Breast epithelium (tissue), 4 donors: ENCODE data around the gene TMCC3. TPM values are rescaled to one million over a fixed set of nuclear protein-coding genes. Genes with fewer than 3 reads are reported as not detected.

ENCODE experiments used
- DNase-seq, 2 donors: peaks; one replicate each; pipeline ENCODE4 v3.0.0-alpha.2; 2019; ENCODE audit warnings: low spot score in 2 of 2
- H3K27ac ChIP-seq, 2 donors: fragments of 200-600 bp; sonication (generic) in 1 of 2; one replicate each; pipeline ENCODE4 v1.5.1; 2016 to 2019; ENCODE audit warnings: mild to moderate bottlenecking in 1 of 2
- H3K27me3 ChIP-seq, 2 donors: fragments of 200-600 bp; sonication (generic) in 1 of 2; one replicate each; pipeline versions ENCODE4 v1.5.1 to v1.6.0; 2017 to 2019; ENCODE audit warnings: control low read depth in 1 of 2, mild to moderate bottlenecking in 1 of 2
- H3K36me3 ChIP-seq: fragments of 200-600 bp; one replicate; pipeline ENCODE4 v1.5.1; 2019
- H3K4me1 ChIP-seq, 2 donors: fragments of 200-600 bp; sonication (generic); one replicate each; pipeline ENCODE4 v1.5.1; 2016 to 2019; ENCODE audit warnings: control low read depth in 1 of 2
- H3K4me3 ChIP-seq, 3 donors: fragments of 200-600 bp; sonication (generic); 1 replicate in 2 of 3; 2 replicates in 1 of 3; pipeline ENCODE4 v1.5.1; 2016 to 2019; ENCODE audit warnings: mild to moderate bottlenecking in 3 of 3, moderate library complexity in 2 of 3
- H3K9me3 ChIP-seq, 2 donors: fragments of 200-600 bp; sonication (generic) in 1 of 2; one replicate each; pipeline ENCODE4 v1.5.1; 2016 to 2019; ENCODE audit warnings: control low read depth in 1 of 2
- POLR2A ChIP-seq: fragments of 450-650 bp; IDR thresholded peaks from one replicate; pipeline ENCODE4 v1.6.1; 2016; ENCODE audit warnings: antibody characterized with exemption, mild to moderate bottlenecking, moderate library complexity
- POLR2AphosphoS5 ChIP-seq, 3 donors: sonication (generic); formaldehyde crosslinking; IDR thresholded peaks; one replicate each; pipeline ENCODE4 v1.6.1; 2017; ENCODE audit warnings: antibody characterized with exemption in 3 of 3
- intact Hi-C: fragments of 100-400 bp; cut with DNase I; formaldehyde crosslinking; loops from one replicate; pipeline ENCODE4 v1.15.1; 2023; ENCODE audit warnings: low total_unique reads
- total RNA-seq, 3 donors: library from RNA; depleted of rRNA; stranded (reverse); fragments of >200 nt; gene quantifications; one replicate each; pipeline ENCODE4 v1.1.0, GENCODE V29; 2016
- TF ChIP-seq, protein P1 (sequence below), 3 donors: fragments of 450-650 bp; IDR thresholded peaks; one replicate each; pipeline ENCODE4 v1.5.1; 2016 to 2017; ENCODE audit warnings: antibody characterized with exemption in 3 of 3, mild to moderate bottlenecking in 3 of 3, moderate library complexity in 3 of 3

Gene TMCC3
- total RNA-seq, 3 donors from 2014 or later = 8.3 to 17.0 (median 8.9) TPM

DNA sequence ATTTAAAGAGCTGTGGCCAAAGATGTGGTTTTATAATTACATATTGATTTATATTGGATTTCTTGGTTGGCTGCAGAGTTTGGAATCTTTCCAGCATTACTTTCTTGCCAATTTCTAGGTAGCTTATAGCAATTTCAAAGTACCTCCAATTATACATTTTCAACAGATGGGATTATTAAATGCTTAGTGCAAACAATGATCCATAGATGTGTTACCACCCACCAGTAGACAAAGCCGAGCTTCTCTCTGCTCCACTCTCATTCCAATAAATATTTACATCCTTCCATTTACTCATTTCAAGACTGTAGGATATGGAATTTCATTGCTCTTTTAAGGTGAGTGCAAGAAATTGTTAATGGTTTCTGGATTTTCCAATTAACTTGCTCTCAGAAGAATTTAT, 21.6 kb upstream of the TMCC3 start:
- intact Hi-C loops = no loop called here
- no peak overlapping the region for H3K4me3 ChIP-seq
- H3K4me1 ChIP-seq = no peaks in the 10 kb centered on the region
- no peak for DNase-seq
- H3K27ac ChIP-seq = no peak overlapping the region
- no peak for TF ChIP-seq POLR2A
- no peak for TF ChIP-seq POLR2AphosphoS5 (IDR thresholded peaks at IDR 0.05)
- TF ChIP-seq, protein P1, sequence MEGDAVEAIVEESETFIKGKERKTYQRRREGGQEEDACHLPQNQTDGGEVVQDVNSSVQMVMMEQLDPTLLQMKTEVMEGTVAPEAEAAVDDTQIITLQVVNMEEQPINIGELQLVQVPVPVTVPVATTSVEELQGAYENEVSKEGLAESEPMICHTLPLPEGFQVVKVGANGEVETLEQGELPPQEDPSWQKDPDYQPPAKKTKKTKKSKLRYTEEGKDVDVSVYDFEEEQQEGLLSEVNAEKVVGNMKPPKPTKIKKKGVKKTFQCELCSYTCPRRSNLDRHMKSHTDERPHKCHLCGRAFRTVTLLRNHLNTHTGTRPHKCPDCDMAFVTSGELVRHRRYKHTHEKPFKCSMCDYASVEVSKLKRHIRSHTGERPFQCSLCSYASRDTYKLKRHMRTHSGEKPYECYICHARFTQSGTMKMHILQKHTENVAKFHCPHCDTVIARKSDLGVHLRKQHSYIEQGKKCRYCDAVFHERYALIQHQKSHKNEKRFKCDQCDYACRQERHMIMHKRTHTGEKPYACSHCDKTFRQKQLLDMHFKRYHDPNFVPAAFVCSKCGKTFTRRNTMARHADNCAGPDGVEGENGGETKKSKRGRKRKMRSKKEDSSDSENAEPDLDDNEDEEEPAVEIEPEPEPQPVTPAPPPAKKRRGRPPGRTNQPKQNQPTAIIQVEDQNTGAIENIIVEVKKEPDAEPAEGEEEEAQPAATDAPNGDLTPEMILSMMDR (IDR thresholded peaks at IDR 0.05) = no peak
- H3K9me3 ChIP-seq = no peaks in the 10 kb centered on the region
- H3K36me3 ChIP-seq = no peaks in the 10 kb centered on the region
- no peaks in the 10 kb centered on the region for H3K27me3 ChIP-seq

DNA sequence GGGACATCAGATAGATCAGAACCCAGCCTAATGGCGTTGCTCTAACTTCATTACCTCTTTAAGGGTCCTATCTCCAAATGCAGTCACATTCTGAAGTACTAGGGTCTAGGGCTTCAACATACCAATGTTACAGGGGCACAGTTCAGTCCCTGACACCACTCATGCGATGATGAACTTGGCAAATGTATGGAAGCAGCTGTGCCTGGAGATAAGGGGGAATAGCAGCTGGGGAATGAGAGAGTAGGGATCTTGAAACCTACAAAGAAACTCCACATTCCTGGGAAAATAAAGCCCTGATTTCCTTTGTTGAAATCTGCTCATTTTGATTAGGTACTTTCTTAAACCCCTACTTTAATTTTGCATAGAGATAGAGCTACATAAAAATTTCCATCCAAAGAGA, 20.5 kb upstream of the TMCC3 start:
- Histone ChIP-seq H3K27ac (no peak overlapping the region), H3K4me1 (no peaks in the 10 kb centered on the region), H3K27me3 (no peaks in the 10 kb centered on the region), H3K9me3 (no peaks in the 10 kb centered on the region), H3K4me3 (no peak overlapping the region), H3K36me3 (no peaks in the 10 kb centered on the region)
- TF ChIP-seq, protein P1 (IDR thresholded peaks at IDR 0.05) = no peak
- TF ChIP-seq POLR2AphosphoS5 (IDR thresholded peaks at IDR 0.05) (no peak), POLR2A (no peak)
- intact Hi-C loops = no loop called here
- DNase-seq = no peak

DNA sequence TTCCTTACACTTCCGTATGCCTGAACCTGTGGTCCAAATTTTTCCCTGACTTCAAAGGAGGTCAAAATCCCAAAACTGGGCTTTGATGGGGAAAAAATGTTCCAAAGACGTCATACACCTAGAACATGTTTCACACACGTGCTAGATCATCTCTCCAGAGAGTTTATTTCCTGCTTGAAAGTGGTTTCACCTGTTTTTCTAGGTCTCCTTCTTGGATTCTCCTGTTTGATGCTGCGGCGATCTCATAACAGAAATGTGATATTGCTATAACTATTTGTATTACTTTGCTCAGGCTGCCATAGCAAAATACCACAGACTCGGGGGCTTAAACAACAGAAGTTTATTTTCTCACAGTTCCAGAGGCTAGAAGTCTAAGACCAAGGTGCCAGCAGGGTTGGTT, 19.7 kb upstream of the TMCC3 start:
- TF ChIP-seq, protein P1 (IDR thresholded peaks at IDR 0.05) = no peak
- TF ChIP-seq POLR2AphosphoS5 (IDR thresholded peaks at IDR 0.05) (no peak), POLR2A (no peak)
- no peak overlapping the region for H3K4me3 ChIP-seq
- no peak for DNase-seq
- no peaks in the 10 kb centered on the region for H3K27me3 ChIP-seq
- H3K27ac ChIP-seq = no peak overlapping the region
- H3K9me3 ChIP-seq = no peaks in the 10 kb centered on the region
- H3K36me3 ChIP-seq = no peaks in the 10 kb centered on the region
- intact Hi-C loops = no loop called here
- no peaks in the 10 kb centered on the region for H3K4me1 ChIP-seq

DNA sequence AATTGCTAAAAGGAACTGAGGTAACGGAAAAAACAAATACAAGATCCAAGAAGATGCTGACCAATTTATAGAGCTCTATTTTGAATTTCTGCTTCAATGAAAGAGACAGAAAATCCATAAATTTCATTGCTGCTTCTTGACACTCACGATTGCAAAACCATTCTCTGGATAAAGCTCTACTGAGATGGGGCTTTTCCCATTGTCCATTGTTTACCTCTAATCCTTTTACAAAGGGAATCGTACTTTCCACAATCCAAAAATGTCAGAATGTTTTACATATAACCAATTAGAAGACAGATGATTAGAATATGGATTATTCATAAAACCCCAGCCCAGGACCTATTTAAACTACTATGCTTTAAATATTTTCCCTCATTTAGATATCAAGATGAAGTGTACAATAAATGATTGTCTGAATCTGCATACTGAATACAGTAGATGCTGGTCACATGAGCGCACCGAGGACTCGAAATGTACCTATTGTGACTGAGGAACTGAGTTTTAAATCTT, 16.7 kb upstream of the TMCC3 start:
- Histone ChIP-seq H3K9me3 (no peaks in the 10 kb centered on the region), H3K27ac (no peak overlapping the region), H3K36me3 (no peaks in the 10 kb centered on the region), H3K4me1 (no peaks in the 10 kb centered on the region), H3K27me3 (no peaks in the 10 kb centered on the region), H3K4me3 (no peak overlapping the region)
- intact Hi-C loops = no loop called here
- TF ChIP-seq POLR2A (no peak), POLR2AphosphoS5 (IDR thresholded peaks at IDR 0.05) (no peak)
- TF ChIP-seq, protein P1 (IDR thresholded peaks at IDR 0.05) = no peak
- no peak for DNase-seq

DNA sequence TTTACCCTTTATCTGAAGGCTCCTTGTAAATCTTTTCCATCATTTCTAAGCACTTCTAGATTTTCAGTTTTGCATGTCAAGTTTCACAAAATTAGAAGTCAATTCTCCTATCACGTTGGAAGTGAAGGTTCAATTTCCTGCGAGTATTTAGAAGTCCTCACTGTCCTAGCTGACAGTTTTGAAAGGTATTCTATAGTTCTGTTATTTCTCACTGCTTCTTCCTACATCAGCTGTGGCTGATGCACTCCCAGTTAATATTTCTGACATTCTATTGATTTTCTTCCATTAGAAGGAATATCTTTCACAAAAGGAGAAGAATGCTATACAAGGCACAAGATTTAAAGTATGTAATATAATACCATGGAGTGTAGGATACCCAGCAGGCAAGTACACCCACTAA, 15.8 kb upstream of the TMCC3 start:
- no peaks in the 10 kb centered on the region for H3K27me3 ChIP-seq
- no peaks in the 10 kb centered on the region for H3K36me3 ChIP-seq
- H3K9me3 ChIP-seq = no peaks in the 10 kb centered on the region
- no peaks in the 10 kb centered on the region for H3K4me1 ChIP-seq
- intact Hi-C loops = no loop called here
- H3K4me3 ChIP-seq = no peak overlapping the region
- TF ChIP-seq POLR2AphosphoS5 (IDR thresholded peaks at IDR 0.05) (no peak), POLR2A (no peak)
- TF ChIP-seq, protein P1 (IDR thresholded peaks at IDR 0.05) = no peak
- no peak for DNase-seq
- H3K27ac ChIP-seq = no peak overlapping the region
